HCT116 (cell line): Measurements from ENCODE around the gene GRIK1. TPM values are rescaled to one million over a fixed set of nuclear protein-coding genes. Genes with fewer than 3 reads are reported as not detected.

Experiments used
- ATAC-seq: fragments of 200-7000 bp; cut with Tn5 transposase; 2 replicates; pipeline ENCODE4 v1.9.1; 2020; ENCODE audit warnings: mild to moderate bottlenecking, moderate library complexity
- BruUV-seq: library from RNA; stranded (reverse); fragments of 400-500 nt; replicated peaks from 2 replicates; lab custom pipeline; 2021; lab: Mats Ljungman, UMichigan
- CTCF ChIA-PET: fragments of 300-600 bp; sonication (Branson Sonifier 250); formaldehyde crosslinking; loops from one replicate; lab custom pipeline; 2021; ENCODE audit warnings: antibody characterized with exemption; lab: Charles Lee
- POLR2A ChIA-PET: fragments of 300-600, 350-600 bp; sonication (Branson Sonifier 250); formaldehyde crosslinking; loops from one replicate; lab custom pipeline; 2021; ENCODE audit warnings: antibody characterized with exemption; lab: Charles Lee
- RAD21 ChIA-PET, 2 experiments: fragments of 300-600 bp; sonication (Branson Sonifier 250); formaldehyde crosslinking; loops; one replicate each; lab custom pipeline; 2023; ENCODE audit warnings: low total read pairs in 2 of 2; ENCODE audit not compliant: uncharacterized antibody in 2 of 2, unreplicated experiment in 2 of 2, low non-redundant PET in 1 of 2; lab: Charles Lee
- DNase-seq: peaks from one replicate; pipeline ENCODE4 v3.0.0-alpha.2; 2010; ENCODE audit warnings: low read depth, low spot score
- H2AFZ ChIP-seq: fragments of 200-600 bp; shearing (Covaris generic), sonication (generic); 2 replicates; pipeline ENCODE4 v1.6.1; 2017; ENCODE audit warnings: low read depth, mixed run types, mixed read lengths, antibody characterized with exemption, low read length; ENCODE audit not compliant: poor library complexity, severe bottlenecking
- H3K27ac ChIP-seq: 2 replicates; pipeline ENCODE4 v1.5.1; 2012; ENCODE audit warnings: low read depth, low read length
- H3K27me3 ChIP-seq: fragments of 200-600 bp; sonication (generic); 2 replicates; pipeline ENCODE4 v1.6.1; 2016; ENCODE audit warnings: mixed run types, low read length, mixed read lengths; ENCODE audit not compliant: insufficient read depth
- H3K36me3 ChIP-seq, 2 experiments: fragments of 200-500 bp in 1 of 2; fragments of 200-600 bp in 1 of 2; sonication (Bioruptor generic) in 1 of 2; sonication (generic) in 1 of 2; 2 replicates each; pipeline versions ENCODE4 v1.5.1 to v1.6.1; 2014 to 2016; ENCODE audit warnings: low read length in 2 of 2, inconsistent platforms in 1 of 2, mixed read lengths in 1 of 2, mixed run types in 1 of 2; ENCODE audit not compliant: insufficient read depth in 2 of 2, control insufficient read depth in 1 of 2
- H3K4me1 ChIP-seq, 2 experiments: fragments of 200-600 bp in 1 of 2; sonication (generic) in 1 of 2; 2 replicates each; pipeline versions ENCODE4 v1.5.1 to v1.6.1; 2012 to 2017; ENCODE audit warnings: low read length in 2 of 2, inconsistent platforms in 1 of 2, mild to moderate bottlenecking in 1 of 2, mixed read lengths in 1 of 2, mixed run types in 1 of 2, moderate library complexity in 1 of 2; ENCODE audit not compliant: insufficient read depth in 2 of 2, control insufficient read depth in 1 of 2
- H3K4me2 ChIP-seq: fragments of 200-600 bp; sonication (generic); 2 replicates; pipeline ENCODE4 v1.6.1; 2017; ENCODE audit warnings: mixed run types, low read length, mixed read lengths
- H3K4me3 ChIP-seq, 2 experiments: fragments of 200-600 bp in 1 of 2; sonication (generic) in 1 of 2; replicated peaks in 1 of 2; 2 replicates each; pipeline ENCODE4 v1.5.1; 2011 to 2016; ENCODE audit warnings: low read length in 2 of 2, control low read depth in 1 of 2, low read depth in 1 of 2, mild to moderate bottlenecking in 1 of 2, mixed read lengths in 1 of 2, mixed run types in 1 of 2
- H3K79me2 ChIP-seq: fragments of 200-600 bp; sonication (generic); 2 replicates; pipeline ENCODE4 v1.6.1; 2017; ENCODE audit warnings: mild to moderate bottlenecking, mixed run types, low read length, moderate library complexity, mixed read lengths; ENCODE audit not compliant: insufficient read depth
- H3K9ac ChIP-seq: fragments of 200-600 bp; sonication (generic); 2 replicates; pipeline ENCODE4 v1.6.1; 2016; ENCODE audit warnings: low read length, mixed read lengths
- H3K9me2 ChIP-seq: fragments of 200-600 bp; sonication (generic), shearing (Covaris generic); 2 replicates; pipeline ENCODE4 v1.6.1; 2017; ENCODE audit warnings: mixed run types, mild to moderate bottlenecking, moderate library complexity; ENCODE audit not compliant: insufficient read depth
- H3K9me3 ChIP-seq, 2 experiments: fragments of 200-500 bp in 1 of 2; fragments of 200-600 bp in 1 of 2; sonication (Bioruptor generic) in 1 of 2; sonication (generic) in 1 of 2; 2 replicates each; pipeline ENCODE4 v1.6.1; 2014 to 2017; ENCODE audit warnings: low read length in 2 of 2, mixed read lengths in 2 of 2, inconsistent platforms in 1 of 2, low read depth in 1 of 2, mild to moderate bottlenecking in 1 of 2, mixed run types in 1 of 2, moderate library complexity in 1 of 2; ENCODE audit not compliant: control insufficient read depth in 1 of 2, insufficient read depth in 1 of 2
- H4K20me1 ChIP-seq: fragments of 200-600 bp; sonication (generic), shearing (Covaris generic); 2 replicates; pipeline ENCODE4 v1.6.1; 2017; ENCODE audit warnings: mixed run types, mild to moderate bottlenecking, moderate library complexity; ENCODE audit not compliant: insufficient read depth
- CBX3 ChIP-seq: IDR thresholded peaks from 2 replicates; pipeline ENCODE4 v1.6.1; 2012; ENCODE audit warnings: low read depth
- ELF1 ChIP-seq: IDR thresholded peaks from 2 replicates; pipeline ENCODE4 v1.6.1; 2012; ENCODE audit warnings: low read depth, borderline replicate concordance
- EZH2 ChIP-seq: fragments of 200-600 bp; sonication (generic); IDR thresholded peaks from 2 replicates; pipeline ENCODE4 v1.6.1; 2017; ENCODE audit warnings: antibody characterized with exemption, mixed run types
- EZH2phosphoT487 ChIP-seq: fragments of 200-600 bp; IDR thresholded peaks from 2 replicates; pipeline ENCODE4 v1.6.1; 2018; ENCODE audit warnings: antibody characterized with exemption, borderline replicate concordance
- FOSL1 ChIP-seq: IDR thresholded peaks from 2 replicates; pipeline ENCODE4 v1.6.1; 2012; ENCODE audit warnings: low read depth
- JUND ChIP-seq: IDR thresholded peaks from 2 replicates; pipeline ENCODE4 v1.6.1; 2012
- POLR2A ChIP-seq: IDR thresholded peaks from 2 replicates; pipeline ENCODE4 v1.7.0; 2011; ENCODE audit warnings: borderline replicate concordance; ENCODE audit not compliant: insufficient read depth, insufficient read length; ENCODE audit errors: extremely low read depth
- POLR2AphosphoS5 ChIP-seq: IDR thresholded peaks from 2 replicates; pipeline ENCODE4 v1.6.1; 2011; ENCODE audit warnings: mild to moderate bottlenecking, low read depth, low read length, moderate library complexity
- RAD21 ChIP-seq: IDR thresholded peaks from 2 replicates; pipeline ENCODE4 v1.6.1; 2012; ENCODE audit warnings: low read depth, mild to moderate bottlenecking
- REST ChIP-seq: IDR thresholded peaks from 2 replicates; pipeline ENCODE4 v1.6.1; 2012; ENCODE audit warnings: low read depth
- SIN3A ChIP-seq: IDR thresholded peaks from 2 replicates; pipeline ENCODE4 v1.6.1; 2012; ENCODE audit warnings: low read depth
- SRF ChIP-seq: IDR thresholded peaks from 2 replicates; pipeline ENCODE4 v1.6.1; 2012; ENCODE audit warnings: low read depth
- YY1 ChIP-seq: IDR thresholded peaks from 2 replicates; pipeline ENCODE4 v1.6.1; 2011; ENCODE audit warnings: low read length, low read depth, moderate library complexity, mild to moderate bottlenecking; ENCODE audit not compliant: insufficient replicate concordance; ENCODE audit errors: extremely low read depth
- ZFX ChIP-seq: fragments of 450-650 bp; IDR thresholded peaks from 2 replicates; pipeline ENCODE4 v1.6.1; 2017
- ZNF274 ChIP-seq: fragments of 200-500 bp; sonication (Bioruptor generic); IDR thresholded peaks from 2 replicates; pipeline ENCODE4 v1.6.1; 2014; ENCODE audit warnings: mild to moderate bottlenecking, low read depth, low read length, inconsistent platforms
- intact Hi-C: fragments of 100-400 bp; cut with micrococcal nuclease; formaldehyde crosslinking; loops from 2 replicates; pipeline ENCODE4 v1.10.0; 2022
- total RNA-seq: library from RNA; stranded (reverse); gene quantifications from one replicate; pipeline ENCODE4 v1.2.1, GENCODE V29; 2021; ENCODE audit not compliant: unreplicated experiment
- TF ChIP-seq, protein P1 (sequence below): IDR thresholded peaks from 2 replicates; pipeline ENCODE4 v1.6.1; 2011; ENCODE audit warnings: mild to moderate bottlenecking, low read length, moderate library complexity; ENCODE audit not compliant: insufficient replicate concordance; ENCODE audit errors: extremely low read depth
- TF ChIP-seq, protein P2 (sequence below): IDR thresholded peaks from 2 replicates; pipeline ENCODE4 v1.6.1; 2012

GRIK1 gene
- total RNA-seq, 1 experiment from 2014 or later: not detected

- no peak for DNase-seq
- Histone ChIP-seq H3K27ac (no peak overlapping the region), H2AFZ (no peak overlapping the region), H3K4me2 (no peak overlapping the region), H3K4me1 (no peaks in the 10 kb centered on the region), H3K9ac (no peak overlapping the region), H4K20me1 (no peaks in the 10 kb centered on the region), H3K9me2 (no peaks in the 10 kb centered on the region), H3K9me3 (peaks cover 6 to 15% of the 10 kb centered on the region in 2 experiments; a peak in 2 of 4 replicates), H3K4me3 (no peak overlapping the region), H3K79me2 (no peaks in the 10 kb centered on the region), H3K27me3 (no peaks in the 10 kb centered on the region), H3K36me3 (no peaks in the 10 kb centered on the region)
- ChIA-PET RAD21 (no interaction called here), POLR2A (no interaction called here), CTCF (no interaction called here)
- intact Hi-C loops: no loop called here
- TF ChIP-seq POLR2AphosphoS5 (no peak), REST (no peak), ZFX (no peak), EZH2 (no peak), EZH2phosphoT487 (no peak), FOSL1 (no peak), SIN3A (no peak), ELF1 (no peak), POLR2A (no peak), RAD21 (no peak), SRF (no peak), JUND (no peak), ZNF274 (no peak), CBX3 (no peak), YY1 (no peak)
- TF ChIP-seq, protein P1, sequence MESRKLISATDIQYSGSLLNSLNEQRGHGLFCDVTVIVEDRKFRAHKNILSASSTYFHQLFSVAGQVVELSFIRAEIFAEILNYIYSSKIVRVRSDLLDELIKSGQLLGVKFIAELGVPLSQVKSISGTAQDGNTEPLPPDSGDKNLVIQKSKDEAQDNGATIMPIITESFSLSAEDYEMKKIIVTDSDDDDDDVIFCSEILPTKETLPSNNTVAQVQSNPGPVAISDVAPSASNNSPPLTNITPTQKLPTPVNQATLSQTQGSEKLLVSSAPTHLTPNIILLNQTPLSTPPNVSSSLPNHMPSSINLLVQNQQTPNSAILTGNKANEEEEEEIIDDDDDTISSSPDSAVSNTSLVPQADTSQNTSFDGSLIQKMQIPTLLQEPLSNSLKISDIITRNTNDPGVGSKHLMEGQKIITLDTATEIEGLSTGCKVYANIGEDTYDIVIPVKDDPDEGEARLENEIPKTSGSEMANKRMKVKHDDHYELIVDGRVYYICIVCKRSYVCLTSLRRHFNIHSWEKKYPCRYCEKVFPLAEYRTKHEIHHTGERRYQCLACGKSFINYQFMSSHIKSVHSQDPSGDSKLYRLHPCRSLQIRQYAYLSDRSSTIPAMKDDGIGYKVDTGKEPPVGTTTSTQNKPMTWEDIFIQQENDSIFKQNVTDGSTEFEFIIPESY: no peak
- TF ChIP-seq, protein P2, sequence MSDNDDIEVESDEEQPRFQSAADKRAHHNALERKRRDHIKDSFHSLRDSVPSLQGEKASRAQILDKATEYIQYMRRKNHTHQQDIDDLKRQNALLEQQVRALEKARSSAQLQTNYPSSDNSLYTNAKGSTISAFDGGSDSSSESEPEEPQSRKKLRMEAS: no peak
- BruUV-seq: no TSS peak
- ATAC-seq: no peak
These were observed 289.2 kb downstream of the GRIK1 start for GRCh38 chr21:29650523-29651022.
